CD4-positive, alpha-beta T cell treated with Interferon alpha-2 for 1 hour (primary cell): ENCODE data around the gene AP2B1.
"Not testable (repeated sequence)": the region's sequence is repeated elsewhere in the genome, so short reads cannot be mapped to it uniquely, and the experiment has no call there.

Experiments used
- DNase-seq, 2 donors: peaks; one replicate each; pipeline ENCODE4 v3.0.0-alpha.2; 2020 to 2022

AP2B1 gene

DNA sequence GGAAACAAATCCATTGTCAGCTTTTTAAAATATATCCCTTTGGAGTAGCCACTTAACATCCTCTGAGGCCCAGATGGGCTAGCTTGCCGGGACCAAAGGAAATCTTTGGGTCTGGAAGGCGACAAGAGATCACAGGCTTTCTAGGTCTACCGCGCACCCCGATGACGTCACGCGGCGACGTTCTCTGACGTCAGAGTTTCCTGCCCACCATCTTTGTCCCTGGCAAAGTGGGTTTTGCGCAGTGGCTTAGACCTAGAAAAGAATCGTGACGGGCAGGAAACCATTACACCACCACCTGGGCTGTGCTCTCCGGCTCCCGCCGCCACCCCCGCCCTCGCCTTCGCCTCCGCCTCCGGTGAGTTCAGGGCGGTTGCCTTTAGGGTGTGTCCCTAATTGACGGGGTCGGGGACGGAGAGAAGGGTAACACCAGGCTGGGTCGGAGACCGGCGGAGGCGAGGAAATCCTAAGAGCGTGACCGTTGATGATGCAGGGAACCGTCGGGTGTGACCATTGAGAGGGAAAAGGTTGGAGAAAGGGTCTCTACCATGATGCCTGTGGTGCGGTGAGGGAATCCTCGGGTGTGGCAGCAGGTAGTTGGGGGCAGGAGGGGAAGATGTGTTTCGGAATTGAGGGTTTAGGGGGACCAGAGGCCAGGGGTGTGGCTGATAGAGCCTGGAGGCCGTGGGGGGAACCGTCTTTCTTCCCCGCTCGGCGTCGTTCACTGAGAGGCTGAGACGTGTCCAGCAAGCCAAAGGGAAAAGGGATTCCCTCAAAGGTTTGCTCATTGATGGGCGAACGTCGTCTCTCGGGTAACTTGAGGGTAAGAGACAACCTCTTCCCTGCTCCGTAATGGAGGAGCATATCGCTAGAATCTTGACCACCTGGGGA lies at the start of gene AP2B1:
AP2B1 (plus strand) TSS at position 249 of the 888 bp plus-strand sequence. CDS start 6,709 bp downstream, outside the sequence.
- DNase-seq, result peak; percentile 96 to 99

DNA sequence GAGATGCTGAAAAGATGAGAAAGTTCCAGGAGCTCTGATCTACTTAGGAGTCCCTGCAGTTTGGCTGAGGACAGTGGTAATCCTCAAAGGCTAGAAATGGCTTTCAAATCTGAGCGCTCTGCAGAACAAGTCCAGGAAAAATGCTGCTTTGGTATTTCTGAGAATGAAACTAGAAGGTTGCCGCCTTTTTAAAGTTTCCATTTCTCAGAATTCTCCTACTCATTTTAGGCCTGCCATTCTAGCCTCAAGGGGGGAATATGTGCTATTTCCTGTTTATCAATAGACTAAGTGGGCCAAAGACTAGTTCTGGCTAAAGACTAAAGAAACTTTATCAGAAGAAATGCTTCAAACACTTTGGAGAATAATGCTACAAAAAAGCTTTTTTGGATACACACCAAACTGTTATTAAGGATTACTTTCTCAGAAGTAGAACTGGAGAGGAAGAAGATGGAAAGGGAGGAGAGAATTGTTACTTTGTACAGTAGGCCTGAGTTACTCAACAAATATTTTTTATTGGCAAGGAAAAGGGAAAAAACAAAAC lies 49.5 kb upstream of the AP2B1 start, which contains the start of gene SLFN12L:
SLFN12L (minus strand) TSS at position 78 of the 541 bp plus-strand sequence. CDS start 15,314 bp downstream, outside the sequence.
- peak; percentile 62 to 92 for DNase-seq

DNA sequence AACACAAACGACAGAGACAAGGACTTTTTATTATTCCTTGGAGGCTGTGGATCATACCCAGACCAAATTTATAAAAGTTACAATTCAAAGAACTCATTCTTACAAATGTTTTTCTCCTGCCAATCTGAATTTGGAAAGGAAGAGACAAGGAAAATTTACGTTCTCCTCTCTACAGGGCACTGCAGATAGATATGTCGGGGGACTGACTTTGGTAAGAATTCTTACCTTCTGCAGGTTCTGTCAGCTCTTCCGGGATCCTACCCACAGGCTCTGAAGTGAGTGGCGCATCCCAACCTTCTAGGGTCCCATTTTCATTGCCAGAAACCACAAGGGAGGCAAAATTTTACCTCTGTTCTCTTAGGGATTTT lies 47.5 kb upstream of the AP2B1 start:
- DNase-seq, result no peak

DNA sequence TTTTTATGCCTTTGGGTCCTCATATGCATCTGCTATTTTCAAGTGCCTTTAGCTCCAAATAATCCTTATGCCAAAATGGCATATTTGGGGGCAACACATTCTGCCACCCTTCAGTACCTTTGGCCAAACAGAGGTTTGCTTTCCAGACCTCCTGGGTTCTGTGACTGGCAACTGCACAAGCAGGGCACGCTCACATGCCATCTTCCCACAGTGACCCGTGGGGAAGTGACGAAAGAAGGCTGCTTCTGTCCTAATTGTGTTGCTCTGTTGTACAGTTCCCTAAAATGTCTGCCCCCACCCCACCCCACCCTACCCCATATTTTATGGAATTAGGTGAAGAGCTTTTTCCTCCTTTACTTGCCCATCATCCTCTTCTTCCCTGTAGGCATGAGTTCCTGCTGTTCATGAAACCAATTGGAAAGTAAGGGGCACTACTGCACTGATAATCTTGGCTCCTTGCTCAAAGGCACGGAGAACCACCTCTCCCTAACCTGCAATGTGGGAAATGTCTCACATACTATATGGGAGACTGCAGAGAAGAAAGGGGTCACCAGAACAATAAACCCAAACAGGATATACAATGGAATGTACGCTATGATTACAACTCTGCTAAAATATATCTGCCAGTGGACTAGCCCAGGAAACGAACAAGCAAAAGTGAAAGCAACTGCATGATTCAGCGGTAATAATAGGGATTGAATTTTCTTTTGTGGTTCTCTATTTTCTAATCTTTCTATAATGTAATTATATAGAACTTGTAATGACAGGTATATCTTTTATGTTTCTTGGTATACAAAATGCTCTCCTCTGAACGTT lies 46.3 kb upstream of the AP2B1 start:
- DNase-seq, result peak; percentile 58 to 68

DNA sequence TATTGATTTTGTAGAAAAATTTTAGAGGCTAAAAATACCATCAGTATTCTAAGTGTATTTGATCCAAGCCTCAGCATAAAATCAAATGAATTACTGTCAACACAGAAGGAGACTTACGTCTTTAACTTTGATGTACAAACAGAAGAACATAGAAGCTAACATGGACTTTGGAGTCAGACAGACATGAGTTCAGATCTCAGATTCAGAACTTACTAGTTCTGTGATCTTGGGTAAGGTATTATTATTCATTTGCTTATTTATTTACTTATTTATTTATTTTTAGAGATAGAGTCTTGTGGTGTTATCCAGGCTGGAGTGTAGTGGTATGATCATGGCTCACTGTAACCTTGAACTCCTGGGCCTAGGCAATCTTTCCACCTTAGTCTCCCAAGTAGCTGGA lies 45.7 kb upstream of the AP2B1 start:
- no peak for DNase-seq

DNA sequence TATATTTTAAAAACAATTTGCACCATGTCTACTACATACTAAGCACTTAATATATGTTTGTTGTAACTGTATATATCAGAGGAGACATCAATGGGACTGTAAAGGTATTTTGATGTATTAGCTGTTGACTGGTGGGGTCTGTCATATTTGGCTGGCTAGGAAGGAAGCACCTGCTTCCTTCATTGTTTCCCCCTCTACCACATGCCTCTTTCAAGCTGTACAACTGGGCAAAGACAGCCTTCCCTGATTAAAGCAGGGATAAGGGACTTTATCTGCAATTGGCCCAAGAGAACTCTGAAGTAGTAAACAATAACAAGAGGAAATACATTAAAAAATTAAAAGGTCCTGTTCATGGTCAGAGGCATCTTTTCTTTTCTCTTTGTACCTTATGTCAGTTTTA lies 44.1 kb upstream of the AP2B1 start:
- DNase-seq, result no peak

DNA sequence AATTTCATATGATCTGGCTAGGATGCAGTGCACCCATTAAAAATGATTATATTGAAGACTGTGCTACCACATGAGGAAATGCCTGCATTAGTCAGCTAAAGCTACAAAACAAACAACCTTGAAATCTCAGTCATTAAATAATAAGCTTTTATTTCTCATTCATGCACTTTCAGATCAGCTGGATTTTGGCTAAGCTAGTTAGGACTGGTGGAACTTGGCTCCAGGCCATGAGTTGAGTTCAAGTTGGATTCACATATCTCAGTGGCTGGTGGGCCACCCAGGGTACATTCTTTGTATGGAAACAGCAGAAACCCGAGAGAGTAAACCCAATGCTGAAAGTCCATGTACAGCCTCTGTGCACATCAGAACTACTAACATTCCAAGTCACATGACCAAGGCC lies 43.3 kb upstream of the AP2B1 start:
- no peak for DNase-seq

DNA sequence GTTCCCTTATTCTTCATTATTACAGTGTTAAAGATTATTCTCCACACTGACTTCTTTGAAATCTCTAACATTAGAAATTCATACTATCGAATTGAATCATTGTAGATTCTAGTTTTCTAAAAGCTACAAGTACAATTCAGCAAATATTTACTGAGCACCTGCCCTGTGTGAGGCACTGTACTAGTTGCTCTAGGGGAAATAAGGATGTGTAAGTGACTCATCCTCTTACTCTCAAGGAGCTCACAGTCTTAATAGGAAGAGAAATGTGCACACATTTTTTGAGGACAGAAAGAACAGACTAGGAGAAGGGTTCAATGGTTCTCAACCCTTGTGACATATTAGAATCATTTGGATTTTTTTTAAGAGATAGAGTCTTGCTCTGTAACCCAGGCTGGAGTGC lies 42.0 kb upstream of the AP2B1 start:
- DNase-seq, result no peak

DNA sequence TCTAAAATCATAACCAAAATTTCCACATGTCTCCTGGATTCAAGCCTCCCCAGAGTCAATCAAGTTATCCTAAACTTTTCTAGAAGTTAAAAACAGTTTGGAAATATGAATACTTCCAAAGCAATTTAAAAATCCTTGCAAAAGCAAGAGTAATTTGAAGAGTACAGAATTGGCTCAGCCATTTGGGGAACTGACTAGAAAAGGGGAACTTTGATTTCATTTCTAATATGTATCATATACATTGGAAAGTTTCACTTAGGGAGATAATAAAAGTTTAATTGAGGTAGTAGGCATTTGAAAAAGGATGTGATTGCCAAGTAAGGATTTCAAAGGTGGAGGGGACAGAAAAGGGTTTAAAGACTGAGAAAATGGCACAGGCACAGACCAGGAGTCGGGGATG lies 40.6 kb upstream of the AP2B1 start:
- DNase-seq, result no peak

DNA sequence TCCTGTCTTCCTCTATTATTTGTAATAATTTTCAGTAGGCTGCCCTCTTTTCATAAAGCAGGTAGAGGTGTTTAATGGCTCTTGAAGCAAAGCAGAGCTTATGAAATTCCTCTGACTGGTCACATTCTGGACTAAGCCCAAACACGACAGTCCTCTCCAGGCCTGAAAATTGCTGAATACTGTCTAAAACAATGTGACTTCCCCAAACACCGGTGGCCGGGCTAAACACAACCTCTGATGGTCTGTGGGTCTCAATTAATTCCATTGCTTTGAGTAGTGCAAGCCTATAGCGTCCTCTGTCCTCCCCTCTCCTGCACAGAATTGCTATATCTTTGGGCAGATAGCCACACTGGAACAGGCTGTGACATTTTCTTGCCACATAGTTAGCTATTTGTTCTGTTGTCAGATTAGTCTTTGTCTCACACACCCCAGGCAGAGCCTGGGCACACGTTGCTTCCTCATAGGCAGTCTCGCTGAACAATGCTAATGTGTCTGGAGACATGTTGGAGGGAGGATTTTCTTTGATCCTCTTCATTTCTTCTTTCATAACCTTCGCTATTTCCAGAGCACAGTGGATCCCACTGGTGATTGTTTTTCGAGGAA lies 38.8 kb upstream of the AP2B1 start:
- no peak for DNase-seq

DNA sequence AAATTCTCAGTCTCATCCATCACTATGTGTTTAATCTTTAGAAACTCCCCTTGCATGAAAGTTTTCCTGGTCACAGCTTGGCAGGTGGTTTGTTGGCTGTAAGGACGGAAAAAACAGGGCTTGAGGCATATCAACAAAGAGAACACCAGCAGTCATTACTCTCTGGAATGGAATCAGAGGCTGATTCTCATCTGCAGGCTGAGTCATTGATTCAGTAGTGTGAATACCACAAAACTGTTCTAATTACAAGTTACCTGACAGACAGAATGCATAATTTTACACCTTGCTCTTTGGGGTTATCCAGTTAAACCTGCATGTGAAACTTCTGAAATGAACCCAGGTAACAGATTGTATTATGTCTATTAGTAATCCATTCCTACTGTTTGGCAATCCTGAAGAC lies 38.1 kb upstream of the AP2B1 start:
- DNase-seq, result no peak

DNA sequence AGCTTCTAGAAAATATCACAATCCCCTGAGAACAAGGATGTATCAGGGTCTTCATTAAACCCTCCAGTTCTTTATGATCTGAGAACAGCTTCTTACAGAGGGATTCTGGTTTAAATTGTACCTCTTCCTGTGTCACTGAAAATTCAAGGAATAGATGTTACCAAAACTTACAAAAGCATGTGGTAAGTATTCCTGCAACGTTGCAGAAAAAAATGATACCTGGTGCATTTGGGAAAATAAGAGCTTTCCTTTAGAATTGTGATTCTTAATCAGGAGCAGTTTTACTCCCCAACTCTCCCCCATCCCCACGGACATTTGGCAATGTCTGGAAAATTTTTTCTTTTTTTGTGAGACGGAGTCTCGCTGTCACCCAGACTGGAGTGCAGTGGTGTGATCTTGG lies 33.8 kb upstream of the AP2B1 start:
- no peak for DNase-seq

DNA sequence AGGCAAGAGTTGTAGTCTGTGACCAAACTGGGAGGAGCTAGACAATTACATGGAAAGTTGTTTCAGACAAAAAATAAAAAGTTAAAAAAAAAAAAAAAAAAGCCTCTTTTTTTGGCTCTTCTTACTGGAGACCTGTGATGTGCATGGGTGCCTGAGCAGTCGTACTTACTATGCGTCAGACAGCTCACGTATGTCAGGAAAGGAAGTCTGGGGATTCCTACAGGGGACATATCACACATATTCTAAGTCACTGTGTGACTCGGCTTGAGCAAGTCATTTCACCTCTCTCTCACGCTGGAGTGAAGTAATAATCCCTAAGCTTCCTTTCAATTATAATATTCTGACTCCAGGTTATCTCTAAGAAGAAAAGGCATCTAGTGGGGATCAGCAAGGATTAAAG lies 32.5 kb upstream of the AP2B1 start:
- DNase-seq, result no peak

DNA sequence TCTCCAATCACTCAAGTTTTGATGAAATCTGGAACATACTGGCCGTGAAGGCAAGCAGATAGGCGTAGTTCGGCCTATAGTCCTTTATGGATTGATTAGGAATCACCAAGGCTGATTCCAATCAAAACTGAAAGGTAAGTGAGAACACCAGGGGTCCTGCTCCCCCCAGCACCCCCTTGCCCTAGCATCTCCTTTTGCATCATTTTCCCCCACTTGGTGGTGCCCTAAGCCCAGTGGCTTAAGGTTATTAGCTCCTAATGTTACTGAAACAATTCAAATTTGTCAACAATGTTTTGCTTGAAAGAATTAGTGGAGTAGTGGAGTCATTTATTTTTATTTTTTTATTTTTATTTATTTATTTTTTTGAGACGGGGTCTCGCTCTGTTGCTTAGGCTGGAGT lies 31.4 kb upstream of the AP2B1 start:
- peak in 1 of 2 donors; percentile 16 for DNase-seq

DNA sequence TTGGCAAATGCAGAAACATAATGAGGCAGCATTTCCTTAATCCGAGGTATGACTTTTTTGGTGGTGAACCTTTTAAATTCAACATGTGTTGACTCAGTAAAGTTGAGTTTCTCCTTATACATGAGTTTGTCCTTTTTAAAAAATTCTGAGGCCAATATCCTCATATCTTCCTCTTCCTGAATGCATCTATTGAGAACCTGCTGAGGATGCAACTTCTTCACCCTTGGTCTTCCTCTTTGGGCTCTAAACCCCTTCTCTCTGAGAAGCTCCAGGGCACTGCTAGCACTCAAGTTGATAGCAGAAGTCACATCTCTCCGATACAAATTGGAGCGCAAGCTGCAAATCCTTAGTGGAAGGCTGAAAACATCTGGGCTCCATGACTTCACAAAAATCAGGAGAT lies 29.8 kb upstream of the AP2B1 start:
- DNase-seq, result no peak

DNA sequence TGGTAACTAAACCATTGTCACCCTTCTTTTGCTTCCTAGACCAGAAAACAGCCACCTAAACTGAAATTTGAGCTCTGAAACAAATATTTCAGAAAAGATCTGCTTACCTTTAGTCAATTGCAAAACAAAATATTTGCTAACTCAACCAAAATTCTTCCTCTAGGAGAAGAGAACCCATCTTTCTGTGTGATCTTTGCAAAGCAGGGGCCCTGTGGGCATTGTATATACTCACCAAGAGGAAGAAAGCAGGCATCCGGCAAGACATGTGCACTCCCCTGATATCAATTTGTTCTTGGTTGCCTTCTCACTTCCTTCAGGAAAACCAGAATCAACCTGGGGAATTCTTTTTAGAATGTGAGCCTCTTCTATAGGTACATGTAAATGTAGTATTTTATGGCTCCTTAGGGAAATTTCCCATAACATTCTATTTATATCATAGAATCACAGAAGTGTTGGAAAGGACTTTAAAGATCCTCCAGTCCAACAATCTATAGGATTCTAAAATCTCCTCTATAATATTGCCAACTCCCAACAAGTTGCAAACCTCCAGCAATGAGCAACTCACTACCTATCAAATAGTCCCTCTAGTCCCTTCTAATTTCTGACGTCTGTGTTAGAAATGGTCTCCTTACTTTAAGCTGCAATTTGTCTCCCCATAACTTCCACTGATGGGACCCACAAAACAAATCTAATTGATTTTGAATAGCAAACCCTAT lies 27.5 kb upstream of the AP2B1 start:
- no peak for DNase-seq

DNA sequence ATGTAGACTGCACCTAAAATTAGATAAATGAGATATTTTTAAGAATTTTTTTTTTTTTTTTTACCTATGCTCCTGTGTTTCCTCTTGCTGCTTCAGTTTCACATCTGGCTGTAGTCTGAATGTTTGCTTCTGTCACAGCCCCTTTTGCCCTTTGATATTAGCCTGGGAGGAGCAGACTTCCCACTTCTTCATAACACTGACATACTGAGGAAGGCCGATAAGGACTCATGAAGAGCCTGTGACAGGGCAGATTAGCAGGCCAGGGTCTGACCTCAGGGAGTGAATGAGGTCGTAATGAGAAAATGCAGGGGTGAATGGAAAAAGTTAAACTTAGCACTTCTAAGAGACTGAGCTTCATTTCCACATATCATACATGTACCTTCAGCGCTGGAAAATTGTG lies 26.4 kb upstream of the AP2B1 start, which contains the start of gene SLFN14:
SLFN14 (minus strand) TSS at position 117 of the 400 bp plus-strand sequence. CDS start 2,757 bp downstream, outside the sequence.
- no peak for DNase-seq

DNA sequence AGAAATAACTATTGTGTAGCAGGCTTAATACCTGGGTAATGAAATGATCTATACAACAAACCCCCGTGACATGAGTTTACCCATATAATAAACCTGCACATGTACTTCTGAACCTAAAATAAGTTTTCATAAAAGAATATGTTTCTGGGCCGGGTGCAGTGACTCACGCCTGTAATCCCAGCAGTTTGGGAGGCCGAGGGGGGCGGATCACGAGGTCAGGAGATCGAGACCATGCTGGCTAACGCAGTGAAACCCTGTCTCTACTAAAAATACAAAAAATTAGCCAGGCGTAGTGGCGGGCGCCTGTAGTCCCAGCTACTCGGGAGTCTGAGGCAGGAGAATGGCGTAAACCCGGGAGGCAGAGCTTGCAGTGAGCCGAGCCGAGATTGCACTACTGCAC lies 23.9 kb upstream of the AP2B1 start:
- not testable (repeated sequence) for DNase-seq

DNA sequence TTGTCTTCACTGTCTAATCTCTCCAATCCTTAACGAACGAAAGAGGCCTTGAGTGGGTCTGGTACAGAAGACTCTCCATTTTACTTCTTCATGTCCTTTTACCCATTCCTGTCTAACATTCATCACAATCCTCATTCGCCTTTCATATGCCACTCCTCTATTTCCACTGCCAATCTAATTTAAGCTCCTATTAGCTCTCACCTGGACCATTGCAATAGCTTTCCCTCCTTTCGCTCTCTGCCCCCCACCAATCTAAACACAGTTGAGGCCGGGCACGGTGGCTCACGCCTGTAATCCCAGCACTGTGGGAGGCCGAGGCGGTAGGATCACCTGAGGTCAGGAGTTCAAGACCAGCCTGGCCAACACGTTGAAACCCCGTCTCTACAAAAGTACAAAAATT lies 20.2 kb upstream of the AP2B1 start:
- DNase-seq, result no peak

DNA sequence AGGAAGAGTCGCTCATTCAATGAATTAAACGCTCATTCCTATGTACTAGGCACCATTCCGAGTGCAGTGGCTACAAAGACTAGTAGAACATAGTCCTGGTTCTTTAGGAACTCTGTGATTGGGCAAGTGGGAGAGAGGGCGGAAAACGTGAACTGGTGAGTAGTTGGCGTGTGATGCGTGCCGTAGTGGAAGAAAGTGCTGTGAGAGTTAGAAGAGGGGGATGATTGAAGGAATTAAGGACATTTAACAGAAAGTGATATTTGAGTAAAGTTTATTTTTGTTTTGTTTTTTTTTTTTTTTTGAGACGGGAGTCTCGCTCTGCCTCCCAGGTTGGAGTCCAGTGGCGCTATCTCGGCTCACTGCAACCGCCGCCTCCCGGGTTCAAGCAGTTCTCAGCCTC lies 18.6 kb upstream of the AP2B1 start:
- DNase-seq, result peak in 1 of 2 donors; percentile 37

DNA sequence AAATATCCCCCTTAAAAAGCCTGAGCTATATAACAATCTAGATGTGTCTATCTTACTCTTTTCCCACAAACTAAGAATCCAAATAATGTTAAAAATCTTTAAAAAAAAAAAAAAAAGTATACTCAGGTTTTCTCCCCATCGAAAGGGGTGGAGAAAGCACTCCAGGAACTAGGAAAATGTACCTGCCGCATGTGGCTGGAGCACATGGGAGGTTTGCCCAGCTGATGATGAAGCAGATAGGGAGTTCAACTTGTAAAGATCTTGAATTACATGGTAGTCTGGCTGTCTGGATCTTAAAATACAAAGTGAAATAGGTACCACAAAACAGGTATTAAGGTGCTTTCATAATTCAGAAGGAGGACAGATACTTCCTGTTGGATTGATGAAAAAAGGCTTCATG lies 17.7 kb upstream of the AP2B1 start:
- DNase-seq, result no peak

DNA sequence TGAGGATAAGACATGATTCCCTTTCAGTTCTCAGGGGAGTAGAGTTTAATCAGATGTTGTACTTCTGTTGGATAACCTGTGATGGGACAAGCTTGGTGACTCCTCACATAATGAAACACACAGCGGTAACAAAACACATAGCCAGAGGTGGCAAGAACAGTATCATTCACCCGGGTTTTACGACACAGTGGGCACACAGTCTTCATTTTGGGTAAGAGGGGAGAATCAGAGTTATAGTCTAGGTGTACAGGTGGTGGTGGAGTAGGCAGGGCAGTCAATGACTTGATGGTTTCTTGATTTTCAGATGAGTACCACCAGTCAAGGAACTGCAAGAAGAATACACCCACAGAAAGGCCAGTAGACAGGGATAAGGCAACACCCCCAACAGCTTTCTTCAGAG lies 11.4 kb upstream of the AP2B1 start:
- DNase-seq, result no peak
